ENCODE measurements around the gene ADAT1.

The ADAT1 gene, protein sequence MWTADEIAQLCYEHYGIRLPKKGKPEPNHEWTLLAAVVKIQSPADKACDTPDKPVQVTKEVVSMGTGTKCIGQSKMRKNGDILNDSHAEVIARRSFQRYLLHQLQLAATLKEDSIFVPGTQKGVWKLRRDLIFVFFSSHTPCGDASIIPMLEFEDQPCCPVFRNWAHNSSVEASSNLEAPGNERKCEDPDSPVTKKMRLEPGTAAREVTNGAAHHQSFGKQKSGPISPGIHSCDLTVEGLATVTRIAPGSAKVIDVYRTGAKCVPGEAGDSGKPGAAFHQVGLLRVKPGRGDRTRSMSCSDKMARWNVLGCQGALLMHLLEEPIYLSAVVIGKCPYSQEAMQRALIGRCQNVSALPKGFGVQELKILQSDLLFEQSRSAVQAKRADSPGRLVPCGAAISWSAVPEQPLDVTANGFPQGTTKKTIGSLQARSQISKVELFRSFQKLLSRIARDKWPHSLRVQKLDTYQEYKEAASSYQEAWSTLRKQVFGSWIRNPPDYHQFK

DNA sequence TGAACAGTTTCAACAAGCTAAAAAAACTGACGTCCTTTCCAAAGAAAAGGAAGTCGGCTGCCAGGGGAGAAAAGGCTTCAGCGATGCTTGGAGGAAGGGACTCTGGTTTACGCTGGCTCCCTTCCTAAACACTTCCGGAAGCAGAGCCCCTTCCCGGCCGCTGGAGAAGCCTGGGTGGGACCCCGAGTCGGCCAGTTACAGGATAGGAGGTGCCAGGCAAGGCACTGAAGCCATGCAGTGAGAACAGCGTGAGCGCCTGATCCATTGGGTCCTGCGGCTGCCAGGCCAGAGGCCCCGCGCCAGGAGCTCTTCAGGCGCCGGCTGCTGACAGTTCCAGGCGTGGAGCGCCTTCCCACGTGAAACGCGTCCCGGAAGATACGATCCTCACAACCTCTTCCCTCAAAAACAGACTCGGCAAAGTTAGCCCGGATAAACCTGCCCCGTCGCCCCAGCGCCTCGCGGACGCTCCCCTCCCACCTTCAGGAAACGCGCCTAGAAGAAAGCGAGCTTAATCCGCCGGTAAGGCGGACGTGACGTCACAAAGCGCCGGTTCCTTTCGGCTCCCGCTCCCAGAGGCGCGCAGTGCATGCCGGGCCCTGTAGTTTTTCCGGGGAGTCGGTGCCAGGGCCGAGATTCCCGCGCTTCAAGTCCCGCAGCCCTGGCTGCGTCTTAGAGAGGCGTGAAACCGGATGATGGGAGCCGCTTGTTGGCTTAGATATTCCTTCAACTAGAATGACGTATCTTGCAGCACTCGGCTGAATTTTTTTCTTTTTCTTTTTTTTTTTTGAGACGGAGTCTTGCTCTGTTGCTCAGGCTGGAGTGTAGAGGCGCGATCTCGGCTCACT is at the start of gene ADAT1:
ADAT1 (minus strand) TSS at position 521 of the 845 bp plus-strand sequence. CDS start 2,482 bp downstream, outside the sequence.
- peak; percentile 94 to 95 for DNase-seq (ENCODE audit: low read depth in 2 of 2)

DNA sequence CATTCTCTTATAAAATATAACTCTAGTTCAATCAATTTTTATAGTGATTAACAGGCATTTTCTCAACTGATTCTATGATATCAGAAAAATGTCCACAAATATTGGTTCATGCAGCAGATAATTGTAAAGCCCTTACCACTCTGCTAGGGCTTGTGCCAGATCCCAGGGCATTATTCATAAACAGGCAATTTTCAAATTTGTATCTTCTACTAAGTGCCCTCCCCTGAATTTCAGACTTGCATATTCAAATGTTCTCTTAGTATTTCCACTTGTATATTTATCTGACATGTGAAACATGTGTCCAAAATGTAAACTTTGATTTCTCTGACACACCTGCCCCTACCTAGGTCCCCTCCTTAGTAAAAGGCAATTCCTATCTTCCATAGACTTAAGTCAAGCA is 44.4 kb upstream of the ADAT1 start:
- no peak for DNase-seq (ENCODE audit: low read depth in 2 of 2)

DNA sequence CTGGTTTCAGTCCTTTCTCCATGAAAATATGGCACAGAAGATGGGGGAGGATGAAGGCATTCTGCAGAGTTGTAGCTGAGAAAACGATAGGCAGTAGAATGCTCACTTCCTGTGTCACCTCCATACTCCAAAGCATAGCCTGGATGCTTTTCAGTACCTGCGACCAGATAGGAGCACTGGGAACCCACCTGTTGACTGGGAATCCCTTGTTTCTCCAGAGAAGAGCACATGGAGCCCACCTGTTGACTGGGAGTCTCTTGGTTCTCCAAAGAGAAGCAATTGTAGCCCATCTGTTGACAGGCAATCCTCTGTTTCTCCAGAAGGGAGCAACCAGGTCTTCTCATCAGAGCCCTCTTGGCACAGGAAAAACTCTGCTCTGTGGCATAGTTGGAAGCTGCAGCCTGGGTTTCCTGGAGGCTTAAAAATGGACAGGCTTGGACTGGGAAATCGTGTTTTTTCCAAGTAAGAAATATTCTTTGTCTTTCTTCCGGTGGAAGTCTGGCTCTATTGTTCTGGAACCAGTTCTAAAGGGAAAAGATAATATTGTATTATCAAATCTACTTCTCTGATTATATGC is 37.7 kb upstream of the ADAT1 start:
- no peak for DNase-seq (ENCODE audit: low read depth in 2 of 2)

DNA sequence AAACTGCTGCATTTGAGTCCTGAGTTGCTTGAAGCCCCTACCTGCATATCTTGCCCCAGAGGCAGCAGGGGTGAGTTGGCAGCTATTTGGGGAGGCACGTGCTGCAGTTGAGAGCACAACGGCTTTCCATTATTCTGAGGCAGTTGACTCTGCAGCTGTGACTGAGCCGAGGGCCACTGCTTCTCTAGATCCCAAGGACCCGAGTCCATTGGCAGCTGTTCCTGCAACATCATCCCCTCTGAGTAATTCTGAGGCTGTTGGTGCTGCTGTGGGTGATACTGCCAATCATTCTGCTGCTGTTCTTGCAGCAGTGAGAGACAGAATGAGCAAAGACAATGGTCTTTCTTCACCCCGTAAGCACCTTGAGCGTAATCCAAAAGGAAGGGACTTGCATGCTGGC is 37.2 kb upstream of the ADAT1 start:
- DNase-seq (ENCODE audit: low read depth in 2 of 2), result no peak

DNA sequence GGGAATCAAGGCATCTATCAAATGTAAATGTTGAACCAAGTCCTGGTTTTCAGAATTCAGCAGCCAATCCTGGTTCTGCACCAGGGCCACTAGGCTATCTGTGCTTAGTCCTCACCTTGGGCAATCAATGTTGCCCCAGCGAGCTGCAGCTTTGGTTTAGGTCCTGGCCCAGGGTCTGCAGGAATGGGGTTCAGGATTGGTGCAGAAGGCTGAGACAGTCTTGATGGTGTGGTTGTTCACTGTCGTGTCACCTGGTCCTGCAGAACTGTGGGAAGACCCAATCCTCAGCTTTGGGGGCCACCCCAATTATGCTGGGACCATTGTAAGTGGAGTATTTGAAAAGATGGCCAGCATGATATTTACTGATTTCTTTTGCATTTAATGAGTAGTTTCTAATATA is 35.1 kb upstream of the ADAT1 start:
- DNase-seq (ENCODE audit: low read depth in 2 of 2), result no peak

DNA sequence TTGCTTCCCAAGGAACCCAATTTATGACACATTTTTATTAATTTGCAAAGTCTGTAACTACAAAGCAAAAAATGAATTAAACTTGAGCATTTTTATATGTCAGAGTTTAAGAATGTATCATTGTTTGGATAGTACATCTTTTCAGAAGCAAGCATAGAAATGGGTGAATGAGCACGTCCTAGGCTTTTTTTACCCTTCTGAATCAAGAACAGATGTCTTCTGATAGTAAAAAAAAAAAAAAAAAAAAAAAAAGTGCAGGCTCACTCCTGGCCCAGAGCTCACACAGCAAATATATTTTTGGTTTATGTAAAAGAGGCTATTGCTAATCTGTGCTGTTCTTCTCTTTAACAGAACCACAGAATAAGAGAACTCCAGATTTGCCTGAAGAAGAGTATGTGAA is 30.8 kb upstream of the ADAT1 start:
- DNase-seq (ENCODE audit: low read depth in 2 of 2), result no peak

DNA sequence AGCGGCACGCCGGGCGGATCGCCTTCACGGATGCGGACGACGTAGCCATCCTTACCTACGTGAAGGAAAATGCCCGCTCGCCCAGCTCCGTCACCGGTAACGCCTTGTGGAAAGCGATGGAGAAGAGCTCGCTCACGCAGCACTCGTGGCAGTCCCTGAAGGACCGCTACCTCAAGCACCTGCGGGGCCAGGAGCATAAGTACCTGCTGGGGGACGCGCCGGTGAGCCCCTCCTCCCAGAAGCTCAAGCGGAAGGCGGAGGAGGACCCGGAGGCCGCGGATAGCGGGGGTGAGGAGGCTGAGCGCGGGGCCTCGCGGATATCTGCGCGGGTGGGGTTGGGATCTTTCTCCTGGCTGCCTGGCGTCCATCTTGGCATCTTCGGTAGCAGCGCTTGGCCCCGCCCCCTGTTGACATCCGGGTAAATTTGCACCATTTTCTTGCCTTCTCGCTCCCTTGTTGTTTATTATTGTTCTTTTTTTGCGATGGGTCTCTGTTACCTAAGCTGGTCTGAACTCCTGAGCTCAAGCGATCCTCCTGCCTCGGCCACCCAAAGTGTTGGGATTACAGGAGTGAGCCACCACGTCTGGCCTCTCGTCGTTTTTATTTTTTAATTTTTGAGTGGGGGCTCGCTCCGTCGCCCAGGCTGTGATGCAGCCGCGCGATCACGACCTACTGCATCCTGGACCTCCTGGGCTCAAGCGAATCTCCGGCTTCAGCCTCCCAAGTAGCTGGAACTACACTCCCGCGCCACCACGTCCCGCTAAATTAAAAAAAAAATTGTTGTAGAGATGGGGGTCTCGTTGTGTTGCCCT is 25.4 kb upstream of the ADAT1 start:
- peak; percentile 63 to 77 for DNase-seq (ENCODE audit: low read depth in 2 of 2)

DNA sequence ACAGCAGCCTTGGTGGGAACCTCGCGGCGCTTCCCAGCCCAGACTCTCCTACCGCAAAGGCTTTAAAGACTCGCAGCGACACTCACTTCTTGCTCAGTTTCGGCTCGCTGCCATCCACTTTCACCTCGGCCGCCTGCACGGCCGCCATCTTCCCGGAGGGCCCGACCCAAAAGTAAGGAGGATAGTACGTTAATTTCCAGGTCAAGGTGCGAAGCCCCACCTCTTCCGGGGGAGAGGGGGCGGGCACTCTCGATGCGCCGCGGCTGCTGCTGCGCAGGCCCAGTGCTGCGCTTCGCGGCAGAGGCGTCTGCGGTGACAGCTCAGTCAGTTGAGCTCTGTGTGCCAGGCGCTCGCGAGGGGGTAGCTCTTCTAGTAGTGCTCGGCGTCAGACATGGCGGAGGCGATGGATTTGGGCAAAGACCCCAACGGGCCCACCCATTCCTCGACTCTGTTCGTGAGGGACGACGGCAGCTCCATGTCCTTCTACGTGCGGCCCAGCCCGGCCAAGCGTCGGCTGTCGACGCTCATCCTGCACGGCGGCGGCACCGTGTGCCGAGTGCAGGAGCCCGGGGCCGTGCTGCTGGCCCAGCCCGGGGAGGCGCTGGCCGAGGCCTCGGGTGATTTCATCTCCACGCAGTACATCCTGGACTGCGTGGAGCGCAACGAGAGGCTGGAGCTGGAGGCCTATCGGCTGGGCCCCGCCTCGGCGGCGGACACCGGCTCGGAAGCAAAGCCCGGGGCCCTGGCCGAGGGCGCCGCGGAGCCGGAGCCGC is 24.6 kb upstream of the ADAT1 start, which contains the start of the genes KARS1 and TERF2IP:
KARS1 (minus strand) TSS at position 174 of the 773 bp plus-strand sequence; CDS start at position 148, 26 bp downstream.
TERF2IP (plus strand) TSS at position 282 of the 773 bp plus-strand sequence; CDS start at position 392, 110 bp downstream.
- DNase-seq (ENCODE audit: low read depth in 2 of 2), result peak; percentile 90

DNA sequence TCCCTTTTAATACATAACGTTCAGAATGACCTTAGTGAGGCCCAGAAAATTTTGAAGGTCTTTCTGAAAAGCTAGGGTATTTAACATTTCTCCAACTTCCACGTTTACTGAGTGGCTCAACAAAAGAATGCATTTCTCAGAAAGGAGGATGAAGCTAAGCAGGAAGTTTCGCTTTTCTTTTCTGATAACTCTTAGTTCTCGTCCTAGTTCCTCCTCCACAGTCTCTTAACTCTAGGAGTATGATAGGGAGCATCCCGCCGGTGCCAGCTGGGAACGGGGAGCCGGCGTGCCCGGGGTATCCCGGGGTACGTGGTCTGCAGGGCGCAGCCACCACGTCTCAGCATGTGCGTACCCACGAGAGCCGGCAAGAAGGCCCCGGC is 24.0 kb upstream of the ADAT1 start:
- no peak for DNase-seq (ENCODE audit: low read depth in 2 of 2)

DNA sequence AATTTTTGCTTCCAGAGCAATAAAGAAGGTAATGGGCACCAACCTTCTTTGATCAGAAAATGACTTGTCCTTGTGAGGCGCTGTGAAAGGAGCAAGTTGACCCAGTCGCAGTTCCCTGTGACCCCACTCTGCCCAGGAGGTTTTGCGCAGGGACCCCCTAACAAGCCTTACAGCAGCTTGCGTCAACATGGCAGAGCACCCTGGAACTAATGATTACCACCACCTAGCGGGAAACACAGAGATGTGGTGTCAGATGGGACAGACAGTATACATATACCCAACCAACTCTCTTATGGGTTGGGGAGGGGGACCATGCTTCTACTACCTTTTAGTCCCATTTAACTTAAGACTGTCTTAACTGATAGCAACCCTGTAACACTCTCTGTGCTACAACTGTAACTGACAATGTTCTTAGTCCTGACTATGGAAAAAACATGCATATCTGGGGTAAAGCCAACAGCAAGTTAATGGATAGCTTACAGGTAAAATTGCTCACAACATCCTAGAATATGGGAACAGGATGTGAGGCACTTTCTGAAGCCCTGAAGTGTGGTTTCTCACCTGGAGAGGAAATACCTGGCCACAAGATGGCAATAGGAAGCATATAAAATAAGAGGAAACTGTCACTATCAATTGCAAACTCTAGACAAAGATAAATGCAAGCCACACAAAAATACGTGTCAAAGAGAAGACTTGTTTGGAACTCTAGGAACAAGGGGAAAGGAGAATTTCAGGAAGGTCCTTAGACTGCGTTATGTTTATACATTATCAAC is 21.3 kb upstream of the ADAT1 start:
- no peak for DNase-seq (ENCODE audit: low read depth in 2 of 2)

DNA sequence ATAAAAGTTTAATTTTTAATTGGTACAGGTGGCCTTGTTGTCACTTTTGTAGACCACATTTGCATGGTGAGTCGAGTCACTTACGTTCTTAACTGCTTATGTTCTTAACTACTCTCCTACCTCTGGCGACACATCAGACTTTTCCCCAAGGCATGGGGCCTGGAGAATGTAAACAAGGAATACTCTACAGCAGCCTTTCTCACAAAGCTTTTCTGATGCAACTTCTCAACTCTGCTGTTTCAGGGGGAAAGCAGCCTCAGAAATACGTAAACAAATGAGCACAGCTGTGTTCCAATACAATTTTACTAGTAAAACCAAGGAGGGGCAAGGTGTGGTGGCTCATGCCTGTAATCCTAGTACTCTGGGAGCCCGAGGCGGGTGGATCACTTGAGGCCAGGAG is 17.5 kb upstream of the ADAT1 start:
- DNase-seq (ENCODE audit: low read depth in 2 of 2), result no peak

DNA sequence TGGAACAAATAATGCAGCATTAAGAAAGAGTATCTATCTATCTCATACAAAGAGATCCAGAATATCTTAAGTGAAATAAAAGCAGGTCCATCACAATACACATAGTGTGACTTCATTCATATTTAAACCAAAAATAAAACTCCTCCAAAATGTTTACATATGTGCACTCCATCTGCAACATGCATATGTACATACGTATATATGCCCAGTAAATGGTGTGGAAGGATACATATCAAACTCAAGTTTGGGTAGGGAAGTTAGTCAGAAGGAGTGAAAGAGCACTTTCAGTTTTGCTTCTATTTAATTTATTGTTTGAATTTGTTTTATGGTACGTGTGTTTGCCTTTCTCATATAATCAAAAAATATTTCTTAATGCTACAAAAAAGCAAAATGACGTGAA is 12.0 kb upstream of the ADAT1 start:
- no peak for DNase-seq (ENCODE audit: low read depth in 2 of 2)

DNA sequence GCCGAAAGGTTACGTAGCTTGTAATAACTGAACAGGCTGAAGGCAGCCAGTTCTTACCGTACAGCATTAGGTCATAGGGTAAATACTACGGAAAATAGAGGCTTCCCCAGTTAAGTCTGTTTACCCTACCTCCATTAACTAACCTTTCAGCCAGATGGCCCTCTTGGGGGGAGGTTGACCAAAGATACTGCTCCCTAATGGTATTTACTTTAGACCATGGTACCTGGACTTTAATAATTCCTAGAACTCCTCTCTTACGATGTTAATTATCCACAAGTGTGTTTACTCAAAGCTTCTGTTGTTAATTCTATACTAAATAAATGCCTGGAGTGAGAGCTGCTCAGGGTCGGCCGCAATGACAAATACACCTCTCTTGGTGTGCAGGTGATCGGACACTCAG is 9.8 kb upstream of the ADAT1 start:
- no peak for DNase-seq (ENCODE audit: low read depth in 2 of 2)

DNA sequence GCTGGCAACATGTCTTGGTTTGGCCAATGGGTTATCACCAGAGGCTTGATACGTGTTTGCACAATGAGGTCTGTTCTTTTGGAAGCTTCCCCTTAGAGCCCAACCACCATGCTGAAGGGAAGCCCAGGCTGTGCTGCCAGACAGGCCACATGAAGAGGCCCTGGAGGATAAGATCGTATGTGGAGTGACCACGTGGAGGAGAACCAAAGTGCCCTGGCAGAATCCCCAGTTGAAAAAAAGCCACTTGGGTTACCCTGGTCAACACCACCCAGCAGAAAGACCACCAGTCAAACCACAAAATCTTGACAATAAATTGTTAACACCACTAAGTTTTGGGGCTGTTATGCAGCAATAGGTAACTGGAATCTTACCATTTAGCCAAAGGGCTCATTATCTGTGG is 7.0 kb upstream of the ADAT1 start:
- DNase-seq (ENCODE audit: low read depth in 2 of 2), result no peak

DNA sequence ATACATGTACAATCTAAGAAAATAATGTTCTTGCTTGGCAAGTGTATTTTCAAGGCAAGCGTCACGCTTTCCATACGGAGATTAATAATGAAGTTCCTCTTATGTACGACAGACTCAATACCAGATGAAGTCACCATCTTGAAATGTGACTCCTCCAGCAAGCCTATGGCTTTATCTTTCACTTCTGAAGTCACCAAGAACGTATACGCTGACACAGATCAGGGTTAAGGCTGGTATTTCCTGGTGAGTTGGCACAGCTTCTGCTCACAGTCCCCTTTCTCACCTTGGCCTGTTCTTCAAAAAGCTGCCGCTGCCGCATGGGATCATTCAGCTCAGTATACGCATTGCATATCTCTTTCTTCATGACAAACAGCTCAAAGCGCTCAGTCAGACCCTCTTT is 6.1 kb upstream of the ADAT1 start:
- no peak for DNase-seq (ENCODE audit: low read depth in 2 of 2)

DNA sequence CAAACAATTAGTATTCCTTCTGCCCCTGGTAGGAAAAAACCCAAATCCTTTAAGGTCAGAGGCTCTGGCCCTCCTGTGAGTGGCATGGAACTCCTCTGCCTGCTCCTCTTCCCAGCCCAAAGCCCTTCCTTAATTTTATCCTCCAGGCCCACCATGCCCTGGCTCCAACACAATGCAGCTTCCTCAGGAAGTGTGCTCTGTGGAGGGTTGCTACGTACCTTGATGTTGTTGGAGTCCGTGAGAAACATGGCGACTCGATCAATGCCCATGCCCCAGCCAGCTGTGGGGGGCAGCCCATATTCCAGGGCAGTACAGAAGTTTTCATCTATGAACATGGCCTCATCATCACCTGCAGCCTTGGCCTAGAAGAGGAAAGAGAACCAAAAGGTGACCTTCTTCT is 5.3 kb upstream of the ADAT1 start:
- DNase-seq (ENCODE audit: low read depth in 2 of 2), result no peak

DNA sequence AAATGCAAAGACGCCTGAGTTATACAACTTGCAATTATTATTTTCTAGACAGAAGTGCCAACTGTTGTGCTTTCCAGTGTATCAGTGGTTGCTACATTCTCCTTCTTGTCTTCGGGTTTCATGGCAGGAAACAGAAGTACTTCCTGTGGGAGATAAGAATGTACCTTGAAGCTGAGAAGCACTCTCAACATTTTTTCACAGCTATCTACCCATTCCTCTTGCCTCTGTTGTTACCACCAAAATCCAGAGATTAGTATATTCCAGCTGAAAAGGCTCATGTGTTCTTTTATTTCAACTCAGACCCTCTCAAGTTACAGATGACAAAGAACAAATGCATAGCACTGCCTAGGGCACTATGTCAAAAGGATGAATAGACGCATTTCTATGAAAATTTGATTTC is 4.8 kb upstream of the ADAT1 start:
- DNase-seq (ENCODE audit: low read depth in 2 of 2), result no peak

DNA sequence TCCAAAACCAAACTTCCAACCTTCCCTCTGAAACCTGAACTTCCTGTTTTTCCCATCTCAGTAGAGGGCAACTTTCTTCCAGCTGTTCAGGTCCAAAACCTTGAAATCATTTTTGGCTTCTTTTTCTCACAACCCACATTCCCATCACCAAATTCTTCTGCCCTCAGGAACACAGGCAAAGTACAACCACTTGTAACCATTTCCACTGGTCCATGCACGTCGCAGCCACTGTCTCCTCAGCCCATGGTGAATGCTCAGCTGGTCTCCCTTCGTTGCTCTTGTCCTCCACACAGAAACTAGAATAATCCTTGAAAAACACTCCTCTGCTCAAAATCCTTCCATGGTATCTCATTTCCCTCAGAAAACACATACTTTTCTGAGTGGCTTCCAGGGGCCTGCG is 3.7 kb upstream of the ADAT1 start:
- no peak for DNase-seq (ENCODE audit: low read depth in 2 of 2)

DNA sequence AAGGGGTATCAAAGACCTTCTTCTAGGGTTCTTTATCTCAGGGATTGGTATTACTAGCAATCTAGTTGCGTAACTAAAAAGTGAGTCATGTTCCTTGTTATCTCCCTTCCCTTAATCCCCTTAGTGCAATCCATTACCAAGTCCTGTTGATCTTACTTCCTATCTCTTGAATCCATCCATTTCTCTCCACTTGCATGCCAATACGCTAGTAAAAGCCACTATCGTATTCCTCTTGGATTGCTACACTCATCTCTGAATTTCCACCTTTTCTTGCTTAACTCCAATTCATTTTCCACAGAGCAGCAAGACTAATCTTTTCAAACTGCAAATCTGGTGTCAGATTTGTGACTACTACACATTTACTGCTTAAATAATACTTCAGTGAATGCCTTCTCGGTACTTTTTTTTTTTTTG is 1.8 kb upstream of the ADAT1 start:
- no peak for DNase-seq (ENCODE audit: low read depth in 2 of 2)

DNA sequence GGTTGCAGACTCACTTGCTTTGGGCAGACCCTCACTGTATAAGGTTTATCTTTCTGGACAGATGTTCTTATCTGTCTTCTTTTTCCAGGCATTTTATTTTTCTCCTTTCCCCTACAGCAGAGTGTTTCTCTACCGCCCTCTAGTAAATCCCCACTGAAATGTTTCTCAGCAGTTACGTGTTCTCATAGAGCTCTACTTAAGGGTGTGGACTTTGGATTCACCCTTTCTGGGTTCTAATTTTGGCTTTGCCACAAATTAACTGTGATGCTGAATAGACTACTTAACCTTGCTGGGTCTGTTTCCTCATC is 2.0 kb downstream of the ADAT1 start:
- DNase-seq (ENCODE audit: low read depth in 2 of 2), result no peak

Data from stimulated activated CD8-positive, alpha-beta memory T cell treated with anti-CD3 and anti-CD28 coated beads, Interleukin-2, amount 100 ng/mL, for 1 hour (primary cell).